Lower leg skin (tissue), 4 donors: ENCODE data around the gene CDH22. TPM values are rescaled to one million over a fixed set of nuclear protein-coding genes. Genes with fewer than 3 reads are reported as not detected.

Experiments used
- DNase-seq, 2 donors: peaks; one replicate each; pipeline ENCODE4 v3.0.0-alpha.2; 2019; ENCODE audit warnings: low spot score in 2 of 2
- H3K4me3 ChIP-seq: fragments of 200-600 bp; sonication (generic); 2 replicates; pipeline ENCODE4 v1.5.1; 2017; ENCODE audit warnings: mild to moderate bottlenecking, low read depth; ENCODE audit not compliant: poor library complexity, severe bottlenecking
- POLR2A ChIP-seq, 2 donors: fragments of 450-650 bp; IDR thresholded peaks; one replicate each; pipeline ENCODE4 v1.6.1; 2016 to 2017; ENCODE audit warnings: antibody characterized with exemption in 2 of 2, mild to moderate bottlenecking in 1 of 2, moderate library complexity in 1 of 2
- WGBS, 2 donors: methylation state at CpG; one replicate each; pipeline ENCODE4 v1.1.5; 2018; 5-methylcytosine and 5-hydroxymethylcytosine counted together
- intact Hi-C: fragments of 100-400 bp; cut with DNase I; formaldehyde crosslinking; loops from one replicate; pipeline ENCODE4 v1.15.0; 2023; ENCODE audit warnings: low total_unique reads
- total RNA-seq, 4 donors: library from RNA; depleted of rRNA; stranded (reverse); fragments of >200 nt; gene quantifications; one replicate each; pipeline ENCODE4 v1.1.0, GENCODE V29; 2016
- TF ChIP-seq, protein P1 (sequence below), 3 donors: fragments of 450-650 bp; IDR thresholded peaks; one replicate each; pipeline ENCODE4 v1.5.1; 2016; ENCODE audit warnings: antibody characterized with exemption in 3 of 3, mild to moderate bottlenecking in 3 of 3, moderate library complexity in 2 of 3

Gene CDH22
- total RNA-seq, 4 donors from 2014 or later = 1.6 to 3.0 (median 2.0) TPM

DNA sequence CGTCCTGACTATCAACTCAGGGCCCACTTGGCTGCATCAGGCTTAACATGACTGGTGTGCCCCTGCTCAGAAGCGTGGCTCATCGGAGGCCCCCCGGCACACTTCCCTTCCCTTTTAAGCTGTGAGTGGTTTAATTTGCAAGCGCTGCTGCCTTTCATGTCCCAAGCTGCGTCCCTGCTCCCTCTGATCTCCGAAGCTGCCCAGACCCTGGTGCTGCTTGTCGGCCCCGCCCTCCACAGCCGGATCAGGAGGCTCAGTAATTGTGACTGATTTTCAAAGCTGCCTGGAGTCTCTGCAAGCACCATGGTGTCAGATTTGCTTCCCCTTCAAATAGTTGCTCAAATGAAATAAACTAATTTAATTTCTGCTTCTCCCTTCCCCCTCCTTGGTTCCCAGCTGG is 71.1 kb downstream of the CDH22 start:
- intact Hi-C loops = no loop called here
- H3K4me3 ChIP-seq = no peak overlapping the region
- WGBS, 2 donors = 32 to 59% methylated on average over 10 of the region's 10 CpGs
- DNase-seq = no peak
- TF ChIP-seq, protein P1, sequence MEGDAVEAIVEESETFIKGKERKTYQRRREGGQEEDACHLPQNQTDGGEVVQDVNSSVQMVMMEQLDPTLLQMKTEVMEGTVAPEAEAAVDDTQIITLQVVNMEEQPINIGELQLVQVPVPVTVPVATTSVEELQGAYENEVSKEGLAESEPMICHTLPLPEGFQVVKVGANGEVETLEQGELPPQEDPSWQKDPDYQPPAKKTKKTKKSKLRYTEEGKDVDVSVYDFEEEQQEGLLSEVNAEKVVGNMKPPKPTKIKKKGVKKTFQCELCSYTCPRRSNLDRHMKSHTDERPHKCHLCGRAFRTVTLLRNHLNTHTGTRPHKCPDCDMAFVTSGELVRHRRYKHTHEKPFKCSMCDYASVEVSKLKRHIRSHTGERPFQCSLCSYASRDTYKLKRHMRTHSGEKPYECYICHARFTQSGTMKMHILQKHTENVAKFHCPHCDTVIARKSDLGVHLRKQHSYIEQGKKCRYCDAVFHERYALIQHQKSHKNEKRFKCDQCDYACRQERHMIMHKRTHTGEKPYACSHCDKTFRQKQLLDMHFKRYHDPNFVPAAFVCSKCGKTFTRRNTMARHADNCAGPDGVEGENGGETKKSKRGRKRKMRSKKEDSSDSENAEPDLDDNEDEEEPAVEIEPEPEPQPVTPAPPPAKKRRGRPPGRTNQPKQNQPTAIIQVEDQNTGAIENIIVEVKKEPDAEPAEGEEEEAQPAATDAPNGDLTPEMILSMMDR (IDR thresholded peaks at IDR 0.05) = no peak
- no peak for TF ChIP-seq POLR2A (IDR thresholded peaks at IDR 0.05)

DNA sequence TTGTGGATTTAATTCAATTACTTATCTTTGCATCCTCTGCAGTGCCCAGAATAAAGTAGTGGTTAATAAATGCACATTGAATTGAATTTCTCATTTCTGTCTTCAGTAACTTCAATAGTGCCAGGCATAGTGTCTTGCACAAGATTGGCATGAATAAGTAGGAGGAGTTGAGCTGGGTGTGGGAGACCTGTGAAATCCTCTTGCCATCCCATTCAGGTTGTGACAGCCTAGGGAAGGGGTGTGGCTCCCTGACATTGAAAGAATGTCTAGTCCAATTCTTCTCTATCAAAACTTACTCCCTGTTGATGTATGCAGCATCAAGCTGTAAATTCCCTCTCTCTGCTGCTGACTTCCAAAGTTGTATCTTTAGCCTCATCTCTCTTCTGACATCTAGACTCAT is 73.2 kb downstream of the CDH22 start:
- intact Hi-C loops = no loop called here
- TF ChIP-seq POLR2A (IDR thresholded peaks at IDR 0.05) = no peak
- TF ChIP-seq, protein P1 (IDR thresholded peaks at IDR 0.05) = no peak
- DNase-seq = no peak
- H3K4me3 ChIP-seq = no peak overlapping the region

DNA sequence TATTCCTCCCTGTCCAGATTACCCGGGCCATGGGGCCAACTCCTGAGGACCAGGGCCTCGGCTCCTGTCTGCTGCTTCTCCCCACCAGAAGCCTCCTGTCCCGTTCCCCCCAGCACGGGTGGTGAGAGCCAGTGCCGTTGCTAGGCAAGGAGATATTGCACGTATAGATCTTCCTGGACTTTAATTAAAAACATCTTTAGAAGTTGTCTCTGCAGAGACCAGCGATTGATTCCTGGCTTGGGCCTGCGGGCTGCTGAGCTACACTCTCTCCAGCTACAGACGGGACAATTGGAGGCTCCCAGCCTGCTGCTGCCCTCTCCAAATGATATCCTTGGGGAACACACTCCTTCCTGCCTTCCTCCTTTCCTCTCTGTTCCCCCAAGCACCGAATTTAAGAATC is 74.6 kb downstream of the CDH22 start:
- TF ChIP-seq, protein P1 (IDR thresholded peaks at IDR 0.05) = no peak
- no peak for TF ChIP-seq POLR2A (IDR thresholded peaks at IDR 0.05)
- intact Hi-C loops = no loop called here
- WGBS, 2 donors = 52 to 58% methylated on average over 10 of the region's 10 CpGs
- no peak overlapping the region for H3K4me3 ChIP-seq
- DNase-seq = no peak

DNA sequence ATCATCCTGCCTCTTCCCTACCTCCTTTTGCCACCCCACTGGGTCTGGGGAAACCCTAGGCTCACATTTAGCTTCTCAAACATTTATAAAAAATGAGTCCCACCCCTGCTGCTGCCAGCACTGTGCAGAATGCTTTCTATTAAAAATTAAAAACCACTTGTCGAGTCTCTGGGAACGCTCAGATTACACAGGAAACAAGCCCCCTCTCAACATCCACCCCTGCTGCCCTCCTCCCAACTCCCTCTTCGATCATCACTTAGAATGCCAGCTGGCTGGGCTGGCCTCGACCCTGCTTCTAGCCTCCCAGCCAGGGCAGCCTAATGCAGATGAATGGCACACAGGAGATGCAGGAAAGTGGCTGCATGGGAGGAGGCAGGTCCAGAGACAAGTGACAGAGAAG is 75.8 kb downstream of the CDH22 start:
- WGBS, 2 donors = 33 to 42% methylated on average over 4 of the region's 4 CpGs
- intact Hi-C loops = no loop called here

DNA sequence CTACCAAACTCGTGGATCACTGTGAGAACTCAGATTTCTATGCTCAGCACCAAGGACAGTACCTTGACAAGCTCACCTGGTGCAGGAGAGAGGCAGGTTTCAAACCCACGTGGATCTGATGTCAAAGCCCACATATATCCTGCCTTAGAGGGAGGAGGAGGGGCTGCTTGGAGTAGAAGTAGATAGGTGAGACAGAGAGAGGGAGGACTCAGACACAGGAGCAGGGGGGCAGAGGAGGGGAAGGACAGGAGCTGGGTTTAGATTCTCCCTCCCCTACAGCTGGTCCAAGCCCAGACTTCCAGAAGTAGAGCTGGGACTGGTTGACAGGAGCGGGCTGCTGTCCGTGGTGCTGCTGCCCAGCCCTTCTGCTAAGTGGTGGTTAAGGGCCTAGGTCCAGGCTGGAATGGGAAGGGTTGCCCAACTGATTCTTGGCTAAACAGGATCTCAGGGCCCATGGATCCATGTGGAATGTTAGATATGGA is 77.5 kb downstream of the CDH22 start:
- no peak overlapping the region for H3K4me3 ChIP-seq
- no peak for DNase-seq
- TF ChIP-seq POLR2A (IDR thresholded peaks at IDR 0.05) = no peak
- TF ChIP-seq, protein P1 (IDR thresholded peaks at IDR 0.05) = no peak
- intact Hi-C loops = no loop called here
- 9 to 12% methylated on average over 4 of the region's 4 CpGs for WGBS, 2 donors

More for the DNA sequence above, 75.8 kb downstream of the CDH22 start:
- no peak for DNase-seq
- H3K4me3 ChIP-seq = no peak overlapping the region
- TF ChIP-seq, protein P1 (IDR thresholded peaks at IDR 0.05) = no peak
- TF ChIP-seq POLR2A (IDR thresholded peaks at IDR 0.05) = no peak

DNA sequence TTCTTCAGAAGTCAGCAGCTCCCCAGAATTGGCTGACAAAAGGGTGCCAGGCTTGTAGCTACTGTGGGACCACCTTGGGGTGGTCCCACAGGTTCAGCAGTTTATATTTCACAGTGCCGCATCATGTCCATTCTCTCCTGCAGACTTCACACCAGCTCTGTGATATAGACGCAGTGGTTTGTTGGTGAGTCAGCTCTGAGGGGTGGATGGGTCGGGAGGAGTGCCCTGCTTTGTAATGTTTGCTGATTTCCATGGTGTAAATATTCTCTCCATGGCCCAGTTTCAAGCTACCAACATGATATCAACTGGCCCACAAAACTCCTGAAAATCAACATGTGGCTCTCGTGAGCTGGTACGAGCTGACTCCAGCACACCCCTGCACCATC is 78.2 kb downstream of the CDH22 start:
- no peak overlapping the region for H3K4me3 ChIP-seq
- DNase-seq = no peak
- no peak for TF ChIP-seq POLR2A (IDR thresholded peaks at IDR 0.05)
- TF ChIP-seq, protein P1 (IDR thresholded peaks at IDR 0.05) = no peak
- 78 to 86% methylated on average over 5 of the region's 5 CpGs for WGBS, 2 donors
- intact Hi-C loops = no loop called here
